ENCODE data around the gene S100A14. TPM values are rescaled to one million over a fixed set of nuclear protein-coding genes. Genes with fewer than 3 reads are reported as not detected.

The S100A14 gene
- polyA plus RNA-seq, 1 of the 3 experiments (the other 2 are of a cell fraction) = 0.15 TPM

- no peak for TF ChIP-seq YY1 (IDR thresholded peaks at IDR 0.05; ENCODE audit: low read depth)
- TF ChIP-seq GATA2 (CRISPR knock-in tag; IDR thresholded peaks at IDR 0.05) = no peak
- no peak for TF ChIP-seq FOSL2 (IDR thresholded peaks at IDR 0.05; ENCODE audit: borderline replicate concordance, low read depth)
- TF ChIP-seq RCOR1 (IDR thresholded peaks at IDR 0.05; ENCODE audit: low read length) = no peak
Measured at GRCh38 chr1:153607381-153607780, 8.7 kb downstream of the S100A14 start (continued).

GRCh38 chr1:153606194-153606593 lies 9.9 kb downstream of the S100A14 start:
- no peak for DNase-seq
- Histone ChIP-seq H3K9me2 (no peaks in the 10 kb centered on the region), H3K79me2 (ENCODE audit: insufficient read depth) (peaks cover 37% of the 10 kb centered on the region), H3K9ac (no peak overlapping the region), H3K4me1 (ENCODE audit: control insufficient read depth in 1 of 2, insufficient read depth in 2 of 2, low read depth in 1 of 2, low read length in 1 of 2) (peaks cover 15 to 23% of the 10 kb centered on the region in 2 experiments; a peak in 3 of 4 replicates), H3K4me2 (no peak overlapping the region), H3K27me3 (ENCODE audit: insufficient read depth) (no peaks in the 10 kb centered on the region), H3F3A (replicated peaks; ENCODE audit: insufficient read depth) (peaks cover 43% of the 10 kb centered on the region), H3K27ac (ENCODE audit: low read depth in 2 of 2, low read length in 1 of 2) (no peak overlapping the region), H2AFZ (ENCODE audit: low read depth) (no peak overlapping the region), H3K9me3 (no peaks in the 10 kb centered on the region), H4K20me1 (ENCODE audit: insufficient read depth) (no peaks in the 10 kb centered on the region), H3K4me3 (ENCODE audit: low read depth in 2 of 2, low read length in 1 of 2) (no peak overlapping the region), H3K36me3 (replicated peaks in 1 of 2; ENCODE audit: control insufficient read depth in 1 of 2, insufficient read depth in 2 of 2, low read length in 1 of 2) (peaks cover 13 to 27% of the 10 kb centered on the region in 2 experiments)
- 93% methylated on average over 11 of the region's 11 CpGs for WGBS (ENCODE audit: low lambda C conversion rate)
- ChIA-PET CTCF (interaction anchor here (0.9 to 3.0 kb wide), 4 partner anchors 7 to 34 kb away, joined by 4 to 17 read pairs (median 4); no protein-coding TSS in a partner anchor), POLR2A (no interaction called here)
- TF ChIP-seq CTCF (IDR thresholded peaks at IDR 0.05) = no peak
- TF ChIP-seq RFX5 (IDR thresholded peaks at IDR 0.05; ENCODE audit: low read length) = no peak
- no peak for TF ChIP-seq POLR2AphosphoS5 (IDR thresholded peaks at IDR 0.05; ENCODE audit: low read depth, low read length)
- no peak for TF ChIP-seq ELF1 (IDR thresholded peaks at IDR 0.05)
- no peak for TF ChIP-seq MEF2A (IDR thresholded peaks at IDR 0.05; ENCODE audit: borderline replicate concordance, low read depth)
- TF ChIP-seq CHD2 (IDR thresholded peaks at IDR 0.05; ENCODE audit: low read length, partially characterized antibody) = no peak
- TF ChIP-seq USF1 (IDR thresholded peaks at IDR 0.05; ENCODE audit: borderline replicate concordance, low read depth) = no peak
- TF ChIP-seq GABPA (IDR thresholded peaks at IDR 0.05; ENCODE audit: low read depth) = no peak
- TF ChIP-seq RXRA (IDR thresholded peaks at IDR 0.05; ENCODE audit: borderline replicate concordance, low read depth) = no peak
- TF ChIP-seq IRF3 (IDR thresholded peaks at IDR 0.05; ENCODE audit: low read depth, low read length) = no peak
- TF ChIP-seq PBX3 (IDR thresholded peaks at IDR 0.05) = no peak
- no peak for TF ChIP-seq NFIC (IDR thresholded peaks at IDR 0.05; ENCODE audit: borderline replicate concordance)

Data from SK-N-SH (cell line).